Peyer's patch (tissue), 4 donors: ENCODE measurements around the gene JADE2.

ENCODE experiments used
- POLR2A ChIP-seq, 2 donors: fragments of 450-650 bp; IDR thresholded peaks; one replicate each; pipeline ENCODE4 v1.5.1; 2017; ENCODE audit warnings: antibody characterized with exemption in 2 of 2, mild to moderate bottlenecking in 2 of 2, moderate library complexity in 2 of 2
- TF ChIP-seq, protein P1 (sequence below), 6 experiments: fragments of 450-650 bp in 4 of 6; fragments of 200-600 bp in 2 of 6; sonication (generic) in 1 of 6; IDR thresholded peaks; one replicate each; pipeline ENCODE4 v1.5.1; 2017 to 2019; ENCODE audit warnings: antibody characterized with exemption in 6 of 6, mild to moderate bottlenecking in 3 of 6, moderate library complexity in 1 of 6

GRCh38 chr5:134563221-134563620, 37.8 kb downstream of the JADE2 start:
- TF ChIP-seq, protein P1, sequence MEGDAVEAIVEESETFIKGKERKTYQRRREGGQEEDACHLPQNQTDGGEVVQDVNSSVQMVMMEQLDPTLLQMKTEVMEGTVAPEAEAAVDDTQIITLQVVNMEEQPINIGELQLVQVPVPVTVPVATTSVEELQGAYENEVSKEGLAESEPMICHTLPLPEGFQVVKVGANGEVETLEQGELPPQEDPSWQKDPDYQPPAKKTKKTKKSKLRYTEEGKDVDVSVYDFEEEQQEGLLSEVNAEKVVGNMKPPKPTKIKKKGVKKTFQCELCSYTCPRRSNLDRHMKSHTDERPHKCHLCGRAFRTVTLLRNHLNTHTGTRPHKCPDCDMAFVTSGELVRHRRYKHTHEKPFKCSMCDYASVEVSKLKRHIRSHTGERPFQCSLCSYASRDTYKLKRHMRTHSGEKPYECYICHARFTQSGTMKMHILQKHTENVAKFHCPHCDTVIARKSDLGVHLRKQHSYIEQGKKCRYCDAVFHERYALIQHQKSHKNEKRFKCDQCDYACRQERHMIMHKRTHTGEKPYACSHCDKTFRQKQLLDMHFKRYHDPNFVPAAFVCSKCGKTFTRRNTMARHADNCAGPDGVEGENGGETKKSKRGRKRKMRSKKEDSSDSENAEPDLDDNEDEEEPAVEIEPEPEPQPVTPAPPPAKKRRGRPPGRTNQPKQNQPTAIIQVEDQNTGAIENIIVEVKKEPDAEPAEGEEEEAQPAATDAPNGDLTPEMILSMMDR (IDR thresholded peaks at IDR 0.05) = no peak
- no peak for TF ChIP-seq POLR2A (IDR thresholded peaks at IDR 0.05)
